Right lobe of liver (tissue), 6 donors: Measurements from ENCODE around the gene NCOA3. TPM values are rescaled to one million over a fixed set of nuclear protein-coding genes. Genes with fewer than 3 reads are reported as not detected.

Source experiments
- ATAC-seq, 4 donors: fragments of 200-7000 bp; cut with Tn5 transposase; one replicate each; pipeline ENCODE4 v1.9.1; 2020; ENCODE audit warnings: mild to moderate bottlenecking in 4 of 4, moderate library complexity in 4 of 4
- DNase-seq, 3 donors: peaks; one replicate each; pipeline ENCODE4 v3.0.0-alpha.2; 2020
- H3K27ac ChIP-seq, 3 donors: fragments of 200-600 bp; one replicate each; pipeline ENCODE4 v1.8.0; 2022
- H3K27me3 ChIP-seq, 2 donors: fragments of 200-600 bp; one replicate each; pipeline ENCODE4 v1.8.0; 2022
- H3K36me3 ChIP-seq, 4 donors: fragments of 200-600 bp; sonication (generic) in 1 of 4; one replicate each; pipeline versions ENCODE4 v1.5.1 to v1.8.0; 2017 to 2022; ENCODE audit warnings: control low read depth in 1 of 4
- H3K4me1 ChIP-seq, 4 donors: fragments of 200-600 bp; sonication (generic) in 1 of 4; one replicate each; pipeline versions ENCODE4 v1.5.1 to v1.8.0; 2017 to 2022; ENCODE audit warnings: control low read depth in 1 of 4
- H3K4me3 ChIP-seq, 3 donors: fragments of 200-600 bp; one replicate each; pipeline ENCODE4 v1.8.0; 2022
- H3K9me3 ChIP-seq, 4 donors: fragments of 200-600 bp; sonication (generic) in 1 of 4; one replicate each; pipeline versions ENCODE4 v1.5.1 to v1.8.0; 2017 to 2022; ENCODE audit warnings: control low read depth in 1 of 4
- POLR2A ChIP-seq: fragments of 450-650 bp; IDR thresholded peaks from one replicate; pipeline ENCODE4 v1.6.1; 2017; ENCODE audit warnings: antibody characterized with exemption, mild to moderate bottlenecking
- WGBS: methylation state at CpG from one replicate; pipeline ENCODE4 v1.1.6; 2018; ENCODE audit warnings: low coverage, low lambda C conversion rate; ENCODE audit not compliant: insufficient coverage; ENCODE audit errors: missing lambda C conversion rate; 5-methylcytosine and 5-hydroxymethylcytosine counted together
- intact Hi-C, 2 donors: fragments of 100-400 bp; cut with DNase I; formaldehyde crosslinking; loops; one replicate each; pipeline versions ENCODE4 v1.11.2 to v1.14.1; 2022
- total RNA-seq, 6 experiments: library from RNA; depleted of rRNA in 2 of 6; stranded (reverse); fragments of >200 nt in 2 of 6; fragmentation: NEBNext Ultra II Directional in 3 of 6; extraction: Animal tissue kit (Norgen Biotek cat#: 25700) in 3 of 6; gene quantifications; one replicate each; pipeline versions ENCODE4 v1.1.0 to v1.2.4, GENCODE V29; 2016 to 2023
- TF ChIP-seq, protein P1 (sequence below), 4 donors: fragments of 200-600 bp in 3 of 4; fragments of 450-650 bp in 1 of 4; IDR thresholded peaks; one replicate each; pipeline versions ENCODE4 v1.5.1 to v1.8.0; 2016 to 2022; ENCODE audit warnings: antibody characterized with exemption in 4 of 4, mild to moderate bottlenecking in 2 of 4
- donor health status: DM: no; HTN: yes; CAD: no.
- donor health status: DM: no; HTN: no; CAD: no.
- donor health status: DM: no; HTN: no; CAD: no.
- donor health status: DM: no; HTN: yes; CAD: no.
- donor health status: DM: no; HTN: yes; CAD: no.

NCOA3 gene
- total RNA-seq, 6 experiments from 2014 or later: 11.2 to 15.1 (median 13.8) TPM

DNA sequence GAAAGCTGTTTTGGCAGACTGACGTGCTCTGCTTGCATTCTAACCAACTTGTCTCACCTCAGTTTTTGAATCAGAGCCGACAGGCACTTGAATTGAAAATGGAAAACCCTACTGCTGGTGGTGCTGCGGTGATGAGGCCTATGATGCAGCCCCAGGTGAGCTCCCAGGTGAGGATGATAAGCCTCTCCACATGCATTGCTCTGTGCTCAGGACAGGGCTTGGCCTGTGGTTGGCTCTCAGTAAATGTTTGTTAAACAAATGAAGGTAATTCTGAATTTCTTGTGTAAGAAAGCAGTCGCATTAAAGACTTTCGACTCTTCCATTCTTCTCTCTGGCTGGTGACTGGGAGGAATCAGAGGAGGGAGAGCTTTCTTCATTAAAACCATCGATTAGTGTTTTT, 147.3 kb downstream of the NCOA3 start:
- no peak overlapping the region for H3K4me3 ChIP-seq
- H3K4me1 ChIP-seq: no peaks in the 10 kb centered on the region
- H3K27ac ChIP-seq: no peak overlapping the region
- TF ChIP-seq, protein P1, sequence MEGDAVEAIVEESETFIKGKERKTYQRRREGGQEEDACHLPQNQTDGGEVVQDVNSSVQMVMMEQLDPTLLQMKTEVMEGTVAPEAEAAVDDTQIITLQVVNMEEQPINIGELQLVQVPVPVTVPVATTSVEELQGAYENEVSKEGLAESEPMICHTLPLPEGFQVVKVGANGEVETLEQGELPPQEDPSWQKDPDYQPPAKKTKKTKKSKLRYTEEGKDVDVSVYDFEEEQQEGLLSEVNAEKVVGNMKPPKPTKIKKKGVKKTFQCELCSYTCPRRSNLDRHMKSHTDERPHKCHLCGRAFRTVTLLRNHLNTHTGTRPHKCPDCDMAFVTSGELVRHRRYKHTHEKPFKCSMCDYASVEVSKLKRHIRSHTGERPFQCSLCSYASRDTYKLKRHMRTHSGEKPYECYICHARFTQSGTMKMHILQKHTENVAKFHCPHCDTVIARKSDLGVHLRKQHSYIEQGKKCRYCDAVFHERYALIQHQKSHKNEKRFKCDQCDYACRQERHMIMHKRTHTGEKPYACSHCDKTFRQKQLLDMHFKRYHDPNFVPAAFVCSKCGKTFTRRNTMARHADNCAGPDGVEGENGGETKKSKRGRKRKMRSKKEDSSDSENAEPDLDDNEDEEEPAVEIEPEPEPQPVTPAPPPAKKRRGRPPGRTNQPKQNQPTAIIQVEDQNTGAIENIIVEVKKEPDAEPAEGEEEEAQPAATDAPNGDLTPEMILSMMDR (IDR thresholded peaks at IDR 0.05): no peak
- no peak for TF ChIP-seq POLR2A
- DNase-seq (no peak), ATAC-seq (no peak)
- H3K9me3 ChIP-seq: no peaks in the 10 kb centered on the region
- no peaks in the 10 kb centered on the region for H3K27me3 ChIP-seq
- peaks cover 0 to 78% (median 21%) of the 10 kb centered on the region in 4 donors for H3K36me3 ChIP-seq
- intact Hi-C loops: no loop called here
- 93% methylated on average over 5 of the region's 6 CpGs for WGBS

DNA sequence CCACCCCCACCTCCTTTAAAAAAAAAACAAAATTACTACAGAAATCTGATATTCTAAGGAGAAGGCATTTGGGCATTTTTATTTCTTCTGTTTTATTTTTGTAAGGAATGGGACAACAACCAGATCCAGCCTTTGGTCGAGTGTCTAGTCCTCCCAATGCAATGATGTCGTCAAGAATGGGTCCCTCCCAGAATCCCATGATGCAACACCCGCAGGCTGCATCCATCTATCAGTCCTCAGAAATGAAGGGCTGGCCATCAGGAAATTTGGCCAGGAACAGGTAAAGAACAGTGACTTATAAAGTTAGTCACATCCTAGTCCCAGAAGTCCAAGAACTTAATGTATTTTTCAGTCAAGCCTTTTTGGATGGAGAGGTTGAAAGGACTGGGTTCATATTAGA, 150.6 kb downstream of the NCOA3 start:
- no peak for TF ChIP-seq POLR2A
- TF ChIP-seq, protein P1 (IDR thresholded peaks at IDR 0.05): no peak
- H3K4me3 ChIP-seq: no peak overlapping the region
- ATAC-seq (no peak), DNase-seq (no peak)
- H3K27ac ChIP-seq: no peak overlapping the region
- H3K4me1 ChIP-seq: no peaks in the 10 kb centered on the region
- no peaks in the 10 kb centered on the region for H3K27me3 ChIP-seq
- WGBS: 83% methylated on average over 3 of the region's 3 CpGs
- H3K9me3 ChIP-seq: no peaks in the 10 kb centered on the region
- intact Hi-C loops: no loop called here
- H3K36me3 ChIP-seq: peaks cover 0 to 60% (median 24%) of the 10 kb centered on the region in 4 donors

DNA sequence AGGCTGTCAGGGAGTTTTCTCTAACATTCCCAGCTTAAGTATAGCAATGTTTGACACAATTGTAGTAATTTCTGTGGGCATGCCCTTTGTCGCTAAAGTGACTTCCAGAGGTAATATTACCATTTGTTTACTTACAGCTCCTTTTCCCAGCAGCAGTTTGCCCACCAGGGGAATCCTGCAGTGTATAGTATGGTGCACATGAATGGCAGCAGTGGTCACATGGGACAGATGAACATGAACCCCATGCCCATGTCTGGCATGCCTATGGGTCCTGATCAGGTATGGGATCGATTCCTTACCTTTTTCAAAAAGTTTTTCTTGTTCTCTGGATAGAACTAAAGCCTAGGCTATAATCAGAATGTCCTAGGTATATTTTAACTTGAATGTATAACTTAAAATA, 151.1 kb downstream of the NCOA3 start:
- no peak overlapping the region for H3K4me3 ChIP-seq
- H3K36me3 ChIP-seq: peaks cover 0 to 58% (median 24%) of the 10 kb centered on the region in 4 donors
- no peak for TF ChIP-seq POLR2A
- TF ChIP-seq, protein P1 (IDR thresholded peaks at IDR 0.05): no peak
- intact Hi-C loops: no loop called here
- DNase-seq (no peak), ATAC-seq (no peak)
- H3K9me3 ChIP-seq: no peaks in the 10 kb centered on the region
- no peaks in the 10 kb centered on the region for H3K4me1 ChIP-seq
- WGBS: 92% methylated on average over 2 of the region's 2 CpGs
- no peak overlapping the region for H3K27ac ChIP-seq
- H3K27me3 ChIP-seq: no peaks in the 10 kb centered on the region

DNA sequence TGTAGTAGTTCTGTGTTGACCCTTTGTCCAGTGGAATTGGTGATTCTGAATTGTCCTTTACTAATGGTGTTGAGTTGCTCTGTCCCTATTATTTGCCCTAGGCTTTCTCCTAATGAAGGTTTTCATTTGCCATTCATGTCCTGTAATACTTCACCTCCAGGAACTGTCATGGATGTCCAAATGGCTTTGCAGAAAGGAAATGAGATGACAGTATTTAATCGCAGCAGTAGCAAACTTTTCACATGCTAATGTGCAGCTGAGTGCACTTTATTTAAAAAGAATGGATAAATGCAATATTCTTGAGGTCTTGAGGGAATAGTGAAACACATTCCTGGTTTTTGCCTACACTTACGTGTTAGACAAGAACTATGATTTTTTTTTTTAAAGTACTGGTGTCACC, 152.2 kb downstream of the NCOA3 start:
- TF ChIP-seq, protein P1 (IDR thresholded peaks at IDR 0.05): no peak
- TF ChIP-seq POLR2A: no peak
- no peaks in the 10 kb centered on the region for H3K9me3 ChIP-seq
- 79% methylated on average over 2 of the region's 2 CpGs for WGBS
- no peak for DNase-seq
- no peak overlapping the region for H3K27ac ChIP-seq
- intact Hi-C loops: no loop called here
- H3K27me3 ChIP-seq: no peaks in the 10 kb centered on the region
- ATAC-seq: no peak
- H3K36me3 ChIP-seq: peaks cover 0 to 50% (median 22%) of the 10 kb centered on the region in 4 donors
- H3K4me1 ChIP-seq: no peaks in the 10 kb centered on the region
- H3K4me3 ChIP-seq: no peak overlapping the region

DNA sequence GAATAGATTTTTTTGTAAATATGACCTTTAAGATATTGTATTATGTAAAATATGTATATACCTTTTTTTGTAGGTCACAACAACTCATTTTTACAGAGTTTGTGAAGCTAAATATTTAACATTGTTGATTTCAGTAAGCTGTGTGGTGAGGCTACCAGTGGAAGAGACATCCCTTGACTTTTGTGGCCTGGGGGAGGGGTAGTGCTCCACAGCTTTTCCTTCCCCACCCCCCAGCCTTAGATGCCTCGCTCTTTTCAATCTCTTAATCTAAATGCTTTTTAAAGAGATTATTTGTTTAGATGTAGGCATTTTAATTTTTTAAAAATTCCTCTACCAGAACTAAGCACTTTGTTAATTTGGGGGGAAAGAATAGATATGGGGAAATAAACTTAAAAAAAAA, 152.7 kb downstream of the NCOA3 start:
- intact Hi-C loops: no loop called here
- ATAC-seq (no peak), DNase-seq (no peak)
- Histone ChIP-seq H3K36me3 (peaks cover 0 to 47% (median 21%) of the 10 kb centered on the region in 4 donors), H3K4me1 (no peaks in the 10 kb centered on the region), H3K27me3 (no peaks in the 10 kb centered on the region), H3K27ac (no peak overlapping the region), H3K4me3 (no peak overlapping the region), H3K9me3 (no peaks in the 10 kb centered on the region)
- WGBS: 100% methylated on average over 1 of the region's 1 CpG
- TF ChIP-seq POLR2A: no peak
